Kidney (tissue), 14 donors: ENCODE results near the gene COPZ1. TPM values are rescaled to one million over a fixed set of nuclear protein-coding genes. Genes with fewer than 3 reads are reported as not detected.

Experiments
- DNase-seq, 5 donors: peaks; one replicate each; pipeline ENCODE4 v3.0.0-alpha.2; 2013 to 2020
- FAIRE-seq: peaks from 2 replicates; lab custom pipeline; 2012; peaks lifted over from hg19 to GRCh38; lab: Jason Lieb, UNC
- H3K27ac ChIP-seq, 2 donors: one replicate each; pipeline ENCODE4 v1.7.0; 2013; ENCODE audit warnings: low read depth in 2 of 2, low read length in 2 of 2, inconsistent platforms in 1 of 2
- H3K27me3 ChIP-seq: one replicate; pipeline ENCODE4 v1.7.1; 2013; ENCODE audit warnings: low read length, inconsistent platforms; ENCODE audit not compliant: control insufficient read depth, insufficient read depth
- H3K36me3 ChIP-seq, 3 donors: one replicate each; pipeline versions ENCODE4 v1.7.0 to v1.7.1; 2013; ENCODE audit warnings: low read length in 3 of 3, control low read depth in 1 of 3, inconsistent platforms in 1 of 3; ENCODE audit not compliant: insufficient read depth in 3 of 3, control insufficient read depth in 2 of 3
- H3K4me1 ChIP-seq, 3 donors: one replicate each; pipeline versions ENCODE4 v1.7.0 to v1.7.1; 2013; ENCODE audit warnings: low read length in 3 of 3, inconsistent platforms in 1 of 3, low read depth in 1 of 3; ENCODE audit not compliant: control insufficient read depth in 2 of 3, insufficient read depth in 2 of 3
- H3K4me3 ChIP-seq, 3 donors: one replicate each; pipeline versions ENCODE4 v1.7.0 to v1.8.1; 2013; ENCODE audit warnings: low read length in 3 of 3, control low read depth in 1 of 3, inconsistent platforms in 1 of 3
- H3K9ac ChIP-seq, 3 donors: one replicate each; pipeline versions ENCODE4 v1.7.0 to v1.7.1; 2013; ENCODE audit warnings: low read length in 3 of 3, control low read depth in 1 of 3, inconsistent platforms in 1 of 3
- H3K9me3 ChIP-seq, 3 donors: one replicate each; pipeline versions ENCODE4 v1.7.0 to v1.7.1; 2013; ENCODE audit warnings: low read length in 3 of 3, control low read depth in 1 of 3, inconsistent platforms in 1 of 3; ENCODE audit not compliant: control insufficient read depth in 2 of 3, insufficient read depth in 1 of 3
- CTCF ChIP-seq: IDR thresholded peaks from 3 replicates; pipeline ENCODE4 v1.5.1; 2012; ENCODE audit warnings: mild to moderate bottlenecking, moderate library complexity, borderline replicate concordance; ENCODE audit not compliant: insufficient read depth; ENCODE audit errors: extremely low read depth
- intact Hi-C: fragments of 100-400 bp; cut with DNase I; formaldehyde crosslinking; loops from one replicate; pipeline ENCODE4 v1.11.1; 2022
- polyA plus RNA-seq: library from polyadenylated mRNA; stranded (reverse); fragments of 350-450 nt; fragmentation: Illumina TruSeq; extraction: RNeasy Lipid Tissue Mini Kit (QIAGEN cat#74804); gene quantifications from one replicate; pipeline ENCODE4 v1.2.3, GENCODE V29; 2014; ENCODE audit warnings: low read depth, low replicate concordance; ENCODE audit not compliant: insufficient read depth
- total RNA-seq: library from RNA; stranded (reverse); fragmentation: NEBNext Ultra II Directional; extraction: Animal tissue kit (Norgen Biotek cat#: 25700); gene quantifications from one replicate; pipeline ENCODE4 v1.2.1, GENCODE V29; 2021
- donor health status: control.
- donor health status: control.
- donor health status: control.
- donor health status: control.
- donor health status: control.
- donor health status: DM: yes; HTN: yes; CAD: no.
- donor health status: Normal renal cell carcinoma (clear cell type).

The COPZ1 gene
- total and polyA plus RNA-seq, 2 donors from 2014 or later, result 141 to 181 TPM

GRCh38 chr12:54277823-54278276, 47.1 kb upstream of the COPZ1 start:
- H3K4me1 ChIP-seq, result peaks cover 10 to 18% (median 10%) of the 10 kb centered on the region in 3 donors
- intact Hi-C loops, result no loop called here
- H3K9me3 ChIP-seq, result no peaks in the 10 kb centered on the region
- FAIRE-seq (no peak), DNase-seq (peak in 1 of 5 donors; percentile 44)
- peak overlapping the region in 1 of 2 donors; percentile 41 for H3K27ac ChIP-seq
- TF ChIP-seq CTCF, result no peak
- peak overlapping the region; percentile 33 to 99 (median 87) for H3K9ac ChIP-seq
- no peaks in the 10 kb centered on the region for H3K27me3 ChIP-seq
- peaks cover 7 to 16% (median 8%) of the 10 kb centered on the region in 3 donors for H3K36me3 ChIP-seq
- peak overlapping the region; percentile 95 to 100 (median 99) for H3K4me3 ChIP-seq

- Histone ChIP-seq H3K27me3 (no peaks in the 10 kb centered on the region), H3K36me3 (peaks cover 15 to 29% (median 21%) of the 10 kb centered on the region in 3 donors), H3K9me3 (no peaks in the 10 kb centered on the region), H3K27ac (peak overlapping the region; percentile 89 to 98), H3K9ac (peak overlapping the region; percentile 87 to 99 (median 99)), H3K4me1 (peaks cover 17 to 24% (median 21%) of the 10 kb centered on the region in 3 donors), H3K4me3 (peak overlapping the region; percentile 95 to 100 (median 99))
- intact Hi-C loops, result no loop called here
- DNase-seq (no peak), FAIRE-seq (no peak)
- no peak for TF ChIP-seq CTCF
Observed at GRCh38 chr12:54279227-54279631, 45.7 kb upstream of the COPZ1 start.

GRCh38 chr12:54279632-54280467, 45.1 kb upstream of the COPZ1 start, which contains the start of gene CBX5:
CBX5 (minus strand) TSS chr12:54280122; CDS start chr12:54257650, 22,472 bp downstream.
- H3K9me3 ChIP-seq, result no peaks in the 10 kb centered on the region
- intact Hi-C loops, result no loop called here
- TF ChIP-seq CTCF, result no peak
- H3K36me3 ChIP-seq, result peaks cover 17 to 32% (median 23%) of the 10 kb centered on the region in 3 donors
- FAIRE-seq (peak; percentile 44), DNase-seq (peak; percentile 100)
- peaks cover 19 to 26% (median 22%) of the 10 kb centered on the region in 3 donors for H3K4me1 ChIP-seq
- H3K27ac ChIP-seq, result peak within 1 kb of the TSS; percentile 94 to 98
- H3K4me3 ChIP-seq, result peak within 1 kb of the TSS; percentile 95 to 100 (median 100)
- H3K9ac ChIP-seq, result peak within 1 kb of the TSS; percentile 96 to 100 (median 99)
- no peaks in the 10 kb centered on the region for H3K27me3 ChIP-seq
